Transverse colon (tissue), 4 donors: Measurements from ENCODE around the gene ASCC2. TPM values are rescaled to one million over a fixed set of nuclear protein-coding genes. Genes with fewer than 3 reads are reported as not detected.
A peak's percentile ranks its signal among the peaks of the same experiment; 100 is the strongest.

ENCODE experiments used
- DNase-seq: peaks from one replicate; pipeline ENCODE4 v3.0.0-alpha.2; 2019
- H3K27ac ChIP-seq, 4 donors: fragments of 200-600 bp; sonication (generic); 2 replicates each; pipeline ENCODE4 v1.5.1; 2016 to 2018; ENCODE audit warnings: inconsistent platforms in 4 of 4
- H3K27me3 ChIP-seq: fragments of 200-600 bp; sonication (generic); 2 replicates; pipeline ENCODE4 v1.5.1; 2017; ENCODE audit warnings: inconsistent platforms
- H3K36me3 ChIP-seq, 4 donors: fragments of 200-600 bp; sonication (generic); 2 replicates each; pipeline ENCODE4 v1.5.1; 2017 to 2019; ENCODE audit warnings: inconsistent platforms in 4 of 4
- H3K4me1 ChIP-seq, 4 donors: fragments of 200-600 bp; sonication (generic); 2 replicates each; pipeline ENCODE4 v1.5.1; 2017 to 2020; ENCODE audit warnings: inconsistent platforms in 4 of 4
- H3K4me3 ChIP-seq, 4 donors: fragments of 200-600 bp; sonication (generic); 1 replicate in 1 of 4; 2 replicates in 3 of 4; pipeline versions ENCODE4 v1.5.1 to v1.6.1; 2017 to 2019; ENCODE audit warnings: inconsistent platforms in 4 of 4
- H3K9me3 ChIP-seq, 2 donors: fragments of 200-600 bp; sonication (generic); 2 replicates each; pipeline ENCODE4 v1.5.1; 2017 to 2019; ENCODE audit warnings: inconsistent platforms in 2 of 2
- CTCF ChIP-seq, 5 experiments: fragments of 200-600 bp in 3 of 5; fragments of 450-650 bp in 2 of 5; sonication (generic) in 3 of 5; IDR thresholded peaks; 1 replicate in 2 of 5; 2 replicates in 3 of 5; pipeline ENCODE4 v1.5.1; 2016 to 2017; ENCODE audit warnings: antibody characterized with exemption in 5 of 5, inconsistent platforms in 3 of 5, mild to moderate bottlenecking in 2 of 5, moderate library complexity in 1 of 5
- EP300 ChIP-seq: sonication (generic); formaldehyde crosslinking; IDR thresholded peaks from one replicate; pipeline ENCODE4 v1.6.1; 2017; ENCODE audit warnings: antibody characterized with exemption, low read depth
- POLR2A ChIP-seq: fragments of 450-650 bp; IDR thresholded peaks from one replicate; pipeline ENCODE4 v1.6.1; 2016; ENCODE audit warnings: antibody characterized with exemption, mild to moderate bottlenecking, moderate library complexity
- POLR2AphosphoS5 ChIP-seq, 3 donors: sonication (generic); formaldehyde crosslinking; IDR thresholded peaks; one replicate each; pipeline ENCODE4 v1.6.1; 2016; ENCODE audit warnings: antibody characterized with exemption in 3 of 3
- WGBS, 2 donors: methylation state at CpG; one replicate each; pipeline ENCODE4 v1.1.5; 2018; ENCODE audit warnings: low coverage in 1 of 2; 5-methylcytosine and 5-hydroxymethylcytosine counted together
- in situ Hi-C, 4 donors: fragments of 200-750 bp; cut with MboI; loops; one replicate each; pipeline versions ENCODE4 v1.15.0 to v1.15.1; 2017; ENCODE audit warnings: low sequenced_read_pairs in 3 of 4, low pct_ligation_motif_present in 1 of 4, low pct_unique_long_range_greater_than_20kb in 1 of 4
- intact Hi-C: fragments of 100-400 bp; cut with DNase I; formaldehyde crosslinking; loops from one replicate; pipeline ENCODE4 v1.15.1; 2023; ENCODE audit warnings: low total_unique reads
- total RNA-seq, 4 donors: library from RNA; depleted of rRNA; stranded (reverse); fragments of >200 nt; gene quantifications; one replicate each; pipeline ENCODE4 v1.1.0, GENCODE V29; 2016

ASCC2 gene
- total RNA-seq, 4 donors from 2014 or later = 46.8 to 69.4 (median 62.2) TPM

GRCh38 chr22:29782061-29782845 lies 55.8 kb downstream of the ASCC2 start:
- DNase-seq = peak; percentile 74
- TF ChIP-seq POLR2A (no peak), POLR2AphosphoS5 (IDR thresholded peaks at IDR 0.05) (no peak), CTCF (IDR thresholded peaks at IDR 0.05) (no peak), EP300 (no peak)
- H3K4me3 ChIP-seq = no peak overlapping the region
- intact Hi-C loops = no loop called here
- H3K36me3 ChIP-seq = no peaks in the 10 kb centered on the region
- H3K27me3 ChIP-seq = no peaks in the 10 kb centered on the region
- peaks cover 6 to 31% (median 20%) of the 10 kb centered on the region in 4 donors for H3K4me1 ChIP-seq
- in situ Hi-C loops = no loop called here
- WGBS, 2 donors = 47% methylated on average over 5 of the region's 7 CpGs; no CpG with 5 or more reads in 1 of the 2 donors
- peak overlapping the region; percentile 19 to 70 (median 50) for H3K27ac ChIP-seq
- H3K9me3 ChIP-seq = no peaks in the 10 kb centered on the region

DNA sequence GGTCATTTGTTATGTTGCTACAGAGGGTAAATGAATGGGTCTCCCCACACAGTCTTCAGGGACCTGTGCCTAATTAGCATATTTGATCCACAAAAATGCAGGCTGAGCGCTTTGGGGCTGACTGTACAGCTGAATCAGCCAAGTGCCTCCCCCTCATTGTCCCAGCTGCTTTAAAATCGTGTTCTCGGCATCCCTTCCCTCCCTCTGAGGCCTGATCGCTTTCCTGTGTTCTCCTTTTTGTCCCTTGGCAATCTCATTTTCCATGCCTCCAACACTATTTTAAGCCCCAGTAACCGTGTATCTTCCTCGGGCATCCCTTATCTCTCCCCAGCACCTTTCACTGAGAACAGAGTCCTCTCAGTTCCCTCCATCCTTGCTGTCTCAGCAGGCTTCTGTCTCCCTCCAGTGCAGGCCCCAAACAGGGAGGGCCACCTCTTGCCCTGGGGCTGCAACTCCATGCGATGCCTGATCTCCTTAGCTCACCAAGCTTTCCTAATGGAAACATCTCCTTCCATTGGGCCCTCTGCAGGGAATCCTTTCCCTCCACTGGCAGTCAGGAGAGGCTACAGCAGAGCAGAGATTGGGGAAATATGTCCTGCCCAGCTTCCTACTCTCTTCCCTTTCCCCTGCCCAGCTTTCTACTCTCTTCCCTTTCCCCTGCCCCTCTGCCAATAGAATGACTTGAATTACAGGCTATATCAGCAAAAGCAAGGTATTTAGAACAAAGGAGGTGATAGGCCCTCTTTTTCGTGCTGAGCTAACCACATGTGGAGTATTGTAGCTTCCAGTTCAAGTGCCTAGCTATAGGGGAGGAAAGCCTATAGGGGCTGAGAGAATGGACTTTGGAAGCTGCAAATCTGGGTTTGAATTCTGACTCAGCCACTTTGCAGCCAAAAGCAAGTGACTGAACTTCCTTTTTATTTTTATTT lies 57.1 kb downstream of the ASCC2 start:
- Histone ChIP-seq H3K27ac (peak overlapping the region; percentile 19 to 70 (median 50)), H3K4me3 (no peak overlapping the region), H3K4me1 (peaks cover 6 to 31% (median 20%) of the 10 kb centered on the region in 4 donors), H3K9me3 (no peaks in the 10 kb centered on the region), H3K27me3 (no peaks in the 10 kb centered on the region), H3K36me3 (no peaks in the 10 kb centered on the region)
- no peak for DNase-seq
- 61 to 63% methylated on average over 6 to 8 of the region's 8 CpGs for WGBS, 2 donors
- in situ Hi-C loops (no loop called here), intact Hi-C loops (no loop called here)
- TF ChIP-seq CTCF (IDR thresholded peaks at IDR 0.05) = no peak

GRCh38 chr22:29780220-29780619 lies 57.9 kb downstream of the ASCC2 start:
- no peak for DNase-seq
- TF ChIP-seq POLR2AphosphoS5 (IDR thresholded peaks at IDR 0.05) (no peak), POLR2A (no peak), EP300 (no peak), CTCF (IDR thresholded peaks at IDR 0.05) (no peak)
- Histone ChIP-seq H3K4me1 (peaks cover 6 to 28% (median 20%) of the 10 kb centered on the region in 4 donors), H3K36me3 (no peaks in the 10 kb centered on the region), H3K4me3 (no peak overlapping the region), H3K9me3 (no peaks in the 10 kb centered on the region), H3K27ac (no peak overlapping the region), H3K27me3 (no peaks in the 10 kb centered on the region)
- WGBS, 2 donors = 91% methylated on average over 5 of the region's 5 CpGs; no CpG with 5 or more reads in 1 of the 2 donors
- in situ Hi-C loops (no loop called here), intact Hi-C loops (no loop called here)

- no peak for DNase-seq
- TF ChIP-seq EP300 = no peak
- TF ChIP-seq POLR2A = no peak
- TF ChIP-seq CTCF (IDR thresholded peaks at IDR 0.05) = no peak
- no peak for TF ChIP-seq POLR2AphosphoS5 (IDR thresholded peaks at IDR 0.05)
- Histone ChIP-seq H3K4me1 (peaks cover 4 to 8% (median 7%) of the 10 kb centered on the region in 4 donors), H3K27me3 (no peaks in the 10 kb centered on the region), H3K4me3 (no peak overlapping the region), H3K9me3 (no peaks in the 10 kb centered on the region), H3K36me3 (peaks cover 0 to 11% (median 6%) of the 10 kb centered on the region in 4 donors), H3K27ac (no peak overlapping the region)
- WGBS, 2 donors = 73% methylated on average over 2 of the region's 2 CpGs; no CpG with 5 or more reads in 1 of the 2 donors
- in situ Hi-C loops = no loop called here
- intact Hi-C loops = no loop called here
Measured at GRCh38 chr22:29773233-29773632, 64.8 kb downstream of the ASCC2 start.
